ENCODE data around the gene UBASH3B. TPM values are rescaled to one million over a fixed set of nuclear protein-coding genes. Genes with fewer than 3 reads are reported as not detected.

UBASH3B gene
- total RNA-seq, 1 donor from 2014 or later, result 6.7 TPM

DNA sequence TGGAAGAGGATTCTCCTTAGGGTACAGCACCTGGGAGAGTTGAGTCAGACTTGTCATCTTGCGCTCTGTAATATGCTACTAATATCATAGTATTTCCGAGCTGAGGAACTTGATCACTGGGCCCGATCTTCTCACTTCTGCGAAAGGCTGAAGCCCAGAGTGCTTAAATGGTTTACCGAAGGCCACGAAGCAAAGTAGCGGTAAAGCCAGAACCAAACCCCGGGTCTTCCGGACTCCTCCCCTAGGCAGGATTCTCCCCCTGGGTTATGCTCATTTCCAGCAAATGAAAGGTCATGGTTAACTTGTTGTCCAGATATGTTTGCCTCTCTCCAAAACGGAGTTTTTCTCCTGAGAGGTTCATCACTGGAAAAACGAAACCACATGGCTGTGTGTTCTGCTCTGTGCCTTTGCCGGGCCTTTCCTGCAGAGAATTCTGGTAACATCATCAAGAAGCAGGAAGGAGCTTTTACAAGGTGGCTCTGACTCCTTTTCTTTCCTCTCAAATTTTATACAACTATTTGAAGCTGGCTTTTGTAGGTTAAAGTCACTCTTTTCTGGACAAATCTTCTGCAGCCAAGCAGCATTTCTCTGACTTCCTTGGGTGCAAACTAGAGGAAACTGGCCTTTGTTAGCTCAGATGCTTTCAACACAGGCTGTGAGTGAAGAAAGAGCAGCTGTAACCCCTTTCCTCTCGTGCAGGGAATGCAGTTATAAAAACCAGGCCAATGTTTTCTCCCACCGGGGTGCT, 35.5 kb downstream of the UBASH3B start:
- H3K4me1 Mint-ChIP-seq (ENCODE audit: low read depth, unreplicated experiment), result peaks cover 14% of the 10 kb centered on the region
- H3K36me3 Mint-ChIP-seq (ENCODE audit: unreplicated experiment), result peaks cover 5% of the 10 kb centered on the region
- TF ChIP-seq, protein P1, sequence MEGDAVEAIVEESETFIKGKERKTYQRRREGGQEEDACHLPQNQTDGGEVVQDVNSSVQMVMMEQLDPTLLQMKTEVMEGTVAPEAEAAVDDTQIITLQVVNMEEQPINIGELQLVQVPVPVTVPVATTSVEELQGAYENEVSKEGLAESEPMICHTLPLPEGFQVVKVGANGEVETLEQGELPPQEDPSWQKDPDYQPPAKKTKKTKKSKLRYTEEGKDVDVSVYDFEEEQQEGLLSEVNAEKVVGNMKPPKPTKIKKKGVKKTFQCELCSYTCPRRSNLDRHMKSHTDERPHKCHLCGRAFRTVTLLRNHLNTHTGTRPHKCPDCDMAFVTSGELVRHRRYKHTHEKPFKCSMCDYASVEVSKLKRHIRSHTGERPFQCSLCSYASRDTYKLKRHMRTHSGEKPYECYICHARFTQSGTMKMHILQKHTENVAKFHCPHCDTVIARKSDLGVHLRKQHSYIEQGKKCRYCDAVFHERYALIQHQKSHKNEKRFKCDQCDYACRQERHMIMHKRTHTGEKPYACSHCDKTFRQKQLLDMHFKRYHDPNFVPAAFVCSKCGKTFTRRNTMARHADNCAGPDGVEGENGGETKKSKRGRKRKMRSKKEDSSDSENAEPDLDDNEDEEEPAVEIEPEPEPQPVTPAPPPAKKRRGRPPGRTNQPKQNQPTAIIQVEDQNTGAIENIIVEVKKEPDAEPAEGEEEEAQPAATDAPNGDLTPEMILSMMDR (IDR thresholded peaks at IDR 0.05; ENCODE audit: partially characterized antibody, unreplicated experiment), result no peak
- no peak overlapping the region for H3K4me3 Mint-ChIP-seq (ENCODE audit: unreplicated experiment)
- DNase-seq, result no peak
- no peak overlapping the region for H3K27ac Mint-ChIP-seq (ENCODE audit: unreplicated experiment)
- H3K9me3 Mint-ChIP-seq (ENCODE audit: unreplicated experiment), result peaks cover 3% of the 10 kb centered on the region
- H3K27me3 Mint-ChIP-seq (ENCODE audit: unreplicated experiment), result no peaks in the 10 kb centered on the region

DNA sequence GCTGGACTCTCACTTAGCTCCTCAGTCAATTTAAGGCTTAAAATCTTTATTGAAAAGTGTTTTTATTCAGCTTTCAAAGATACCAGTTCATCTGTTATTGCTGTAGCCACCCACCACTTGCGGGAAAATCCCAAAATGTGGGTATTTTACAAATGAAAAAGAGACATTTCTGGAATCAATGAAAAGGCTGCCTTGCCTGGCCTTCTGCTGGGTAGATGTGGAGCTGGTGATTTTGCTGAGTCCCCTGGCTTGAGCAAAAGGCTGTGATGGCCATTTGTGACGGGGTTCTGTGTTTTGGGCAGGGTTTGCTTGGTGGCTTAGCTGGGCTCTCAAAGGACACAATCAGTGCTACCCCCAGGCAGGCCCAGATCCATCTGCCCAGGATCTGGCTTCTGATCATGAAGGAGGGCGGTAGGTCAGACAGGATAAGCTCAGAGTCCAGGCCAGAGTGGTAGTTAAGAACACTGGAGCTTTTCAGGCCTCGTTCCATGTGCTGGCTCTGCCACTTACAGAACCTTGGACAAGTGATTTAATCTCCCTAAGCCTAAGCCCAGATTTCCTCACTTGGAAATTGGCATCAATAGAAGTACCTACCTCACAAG, 36.1 kb downstream of the UBASH3B start:
- Mint-ChIP-seq H3K9me3 (ENCODE audit: unreplicated experiment) (peaks cover 3% of the 10 kb centered on the region), H3K36me3 (ENCODE audit: unreplicated experiment) (peaks cover 5% of the 10 kb centered on the region), H3K4me1 (ENCODE audit: low read depth, unreplicated experiment) (peaks cover 8% of the 10 kb centered on the region), H3K4me3 (ENCODE audit: unreplicated experiment) (no peak overlapping the region), H3K27me3 (ENCODE audit: unreplicated experiment) (no peaks in the 10 kb centered on the region), H3K27ac (ENCODE audit: unreplicated experiment) (no peak overlapping the region)
- TF ChIP-seq, protein P1 (IDR thresholded peaks at IDR 0.05; ENCODE audit: partially characterized antibody, unreplicated experiment), result no peak
- no peak for DNase-seq

DNA sequence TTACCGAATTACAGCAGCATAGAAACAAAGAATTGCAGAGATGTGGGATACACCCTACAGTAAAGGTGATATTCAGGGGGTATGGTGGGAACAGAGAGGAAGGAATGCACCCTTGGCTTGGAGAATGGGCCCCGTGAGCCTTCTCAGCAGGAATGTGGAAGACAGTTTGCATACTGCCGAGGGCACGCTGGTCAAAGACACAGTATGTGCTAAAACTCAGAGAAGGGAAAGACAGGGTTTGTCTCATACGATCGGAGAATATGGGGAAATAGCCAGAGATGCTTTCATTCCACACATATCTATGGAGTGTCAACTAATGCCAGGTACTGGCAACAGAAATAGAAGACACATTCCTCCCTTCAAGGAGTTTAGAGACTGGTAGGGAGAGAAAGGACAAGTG, 36.9 kb downstream of the UBASH3B start:
- no peak for DNase-seq
- TF ChIP-seq, protein P1 (IDR thresholded peaks at IDR 0.05; ENCODE audit: partially characterized antibody, unreplicated experiment), result no peak
- Mint-ChIP-seq H3K9me3 (ENCODE audit: unreplicated experiment) (peaks cover 3% of the 10 kb centered on the region), H3K27ac (ENCODE audit: unreplicated experiment) (no peak overlapping the region), H3K36me3 (ENCODE audit: unreplicated experiment) (peaks cover 5% of the 10 kb centered on the region), H3K4me3 (ENCODE audit: unreplicated experiment) (no peak overlapping the region), H3K27me3 (ENCODE audit: unreplicated experiment) (no peaks in the 10 kb centered on the region), H3K4me1 (ENCODE audit: low read depth, unreplicated experiment) (peaks cover 8% of the 10 kb centered on the region)

DNA sequence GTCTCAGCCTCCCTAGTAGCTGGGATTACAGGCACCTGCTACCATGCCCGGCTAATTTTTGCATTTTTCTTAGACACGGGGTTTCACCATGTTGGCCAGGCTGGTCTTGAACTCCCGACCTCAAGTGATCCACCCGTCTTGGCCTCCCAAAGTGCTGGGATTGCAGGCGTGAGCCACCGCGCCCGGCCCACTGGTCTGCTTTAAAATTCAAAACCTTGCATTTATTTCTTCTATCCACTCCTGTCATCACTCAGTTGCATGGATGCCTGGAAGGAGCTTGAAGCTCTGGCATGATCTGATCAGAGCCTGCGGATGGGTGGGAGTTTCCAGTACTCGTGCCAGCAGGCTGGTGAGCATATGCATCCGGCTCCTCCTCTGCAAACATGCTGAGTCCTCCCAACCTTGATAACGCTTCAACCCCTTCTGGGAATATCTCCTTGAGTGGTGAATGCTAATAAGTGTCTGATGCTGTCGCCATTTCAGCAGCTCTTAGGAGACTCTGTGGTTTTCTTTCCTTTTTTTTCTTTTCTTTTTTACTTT, 39.6 kb downstream of the UBASH3B start:
- H3K9me3 Mint-ChIP-seq (ENCODE audit: unreplicated experiment), result peaks cover 3% of the 10 kb centered on the region
- H3K27ac Mint-ChIP-seq (ENCODE audit: unreplicated experiment), result no peak overlapping the region
- peaks cover 5% of the 10 kb centered on the region for H3K36me3 Mint-ChIP-seq (ENCODE audit: unreplicated experiment)
- no peak overlapping the region for H3K4me3 Mint-ChIP-seq (ENCODE audit: unreplicated experiment)
- TF ChIP-seq, protein P1 (IDR thresholded peaks at IDR 0.05; ENCODE audit: partially characterized antibody, unreplicated experiment), result no peak
- H3K27me3 Mint-ChIP-seq (ENCODE audit: unreplicated experiment), result no peaks in the 10 kb centered on the region
- peaks cover 8% of the 10 kb centered on the region for H3K4me1 Mint-ChIP-seq (ENCODE audit: low read depth, unreplicated experiment)
- no peak for DNase-seq

DNA sequence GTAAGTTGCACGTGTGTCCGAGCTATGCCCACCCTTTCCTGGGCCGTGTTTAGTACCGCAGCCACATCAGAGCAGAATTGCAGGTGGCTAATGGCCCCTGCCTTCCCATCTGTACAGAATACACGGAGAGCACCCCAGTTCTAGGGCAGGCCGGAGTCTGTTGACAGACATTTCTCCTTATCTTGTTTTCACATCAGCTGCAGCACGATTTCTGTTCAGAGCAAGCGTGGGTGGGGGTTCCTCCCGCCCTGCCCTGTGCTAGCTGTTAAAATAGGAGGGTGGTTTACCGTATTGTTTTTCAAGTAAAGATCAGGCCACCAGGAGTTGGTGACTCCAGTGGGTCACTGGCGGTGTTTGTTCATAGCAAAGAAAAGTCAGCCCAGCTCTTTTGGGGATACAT, 41.1 kb downstream of the UBASH3B start:
- no peak for DNase-seq
- no peak overlapping the region for H3K4me3 Mint-ChIP-seq (ENCODE audit: unreplicated experiment)
- H3K36me3 Mint-ChIP-seq (ENCODE audit: unreplicated experiment), result peaks cover 5% of the 10 kb centered on the region
- no peaks in the 10 kb centered on the region for H3K27me3 Mint-ChIP-seq (ENCODE audit: unreplicated experiment)
- TF ChIP-seq, protein P1 (IDR thresholded peaks at IDR 0.05; ENCODE audit: partially characterized antibody, unreplicated experiment), result no peak
- no peak overlapping the region for H3K27ac Mint-ChIP-seq (ENCODE audit: unreplicated experiment)
- peaks cover 10% of the 10 kb centered on the region for H3K4me1 Mint-ChIP-seq (ENCODE audit: low read depth, unreplicated experiment)
- H3K9me3 Mint-ChIP-seq (ENCODE audit: unreplicated experiment), result peaks cover 3% of the 10 kb centered on the region

All from glutamatergic neuron (in vitro differentiated cells).